ENCODE measurements around the gene RASSF7.

- TF ChIP-seq CTCF (IDR thresholded peaks at IDR 0.05): no peak
- TF ChIP-seq POLR2AphosphoS5 (IDR thresholded peaks at IDR 0.05): no peak
These were observed 14.0 kb downstream of the RASSF7 start for GRCh38 chr11:574632-575312.
